ENCODE measurements around the gene FAM83G. TPM values are rescaled to one million over a fixed set of nuclear protein-coding genes. Genes with fewer than 3 reads are reported as not detected.
"Not testable (repeated sequence)": the region's sequence is repeated elsewhere in the genome, so short reads cannot be mapped to it uniquely, and the experiment has no call there.

Gene FAM83G
- total RNA-seq, 4 donors from 2014 or later = 1.0 to 10.7 (median 1.8) TPM

- intact Hi-C loops (cut with DNase I; ENCODE audit: low total_unique reads) = no loop called here
- no peaks in the 10 kb centered on the region for H3K9me3 ChIP-seq
- H3K36me3 ChIP-seq = no peaks in the 10 kb centered on the region
- no peak overlapping the region for H3K4me3 ChIP-seq
- H3K27me3 ChIP-seq = no peaks in the 10 kb centered on the region
- DNase-seq = no peak
- no peaks in the 10 kb centered on the region for H3K4me1 ChIP-seq
- H3K27ac ChIP-seq = no peak overlapping the region
- no peak for TF ChIP-seq POLR2A (IDR thresholded peaks at IDR 0.05)
- TF ChIP-seq, protein P1, sequence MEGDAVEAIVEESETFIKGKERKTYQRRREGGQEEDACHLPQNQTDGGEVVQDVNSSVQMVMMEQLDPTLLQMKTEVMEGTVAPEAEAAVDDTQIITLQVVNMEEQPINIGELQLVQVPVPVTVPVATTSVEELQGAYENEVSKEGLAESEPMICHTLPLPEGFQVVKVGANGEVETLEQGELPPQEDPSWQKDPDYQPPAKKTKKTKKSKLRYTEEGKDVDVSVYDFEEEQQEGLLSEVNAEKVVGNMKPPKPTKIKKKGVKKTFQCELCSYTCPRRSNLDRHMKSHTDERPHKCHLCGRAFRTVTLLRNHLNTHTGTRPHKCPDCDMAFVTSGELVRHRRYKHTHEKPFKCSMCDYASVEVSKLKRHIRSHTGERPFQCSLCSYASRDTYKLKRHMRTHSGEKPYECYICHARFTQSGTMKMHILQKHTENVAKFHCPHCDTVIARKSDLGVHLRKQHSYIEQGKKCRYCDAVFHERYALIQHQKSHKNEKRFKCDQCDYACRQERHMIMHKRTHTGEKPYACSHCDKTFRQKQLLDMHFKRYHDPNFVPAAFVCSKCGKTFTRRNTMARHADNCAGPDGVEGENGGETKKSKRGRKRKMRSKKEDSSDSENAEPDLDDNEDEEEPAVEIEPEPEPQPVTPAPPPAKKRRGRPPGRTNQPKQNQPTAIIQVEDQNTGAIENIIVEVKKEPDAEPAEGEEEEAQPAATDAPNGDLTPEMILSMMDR (IDR thresholded peaks at IDR 0.05) = no peak
Measured at GRCh38 chr17:19023209-19023999, 18.8 kb upstream of the FAM83G start.

- Histone ChIP-seq H3K27me3 (no peaks in the 10 kb centered on the region), H3K4me1 (no peaks in the 10 kb centered on the region), H3K9me3 (no peaks in the 10 kb centered on the region), H3K27ac (no peak overlapping the region), H3K36me3 (no peaks in the 10 kb centered on the region), H3K4me3 (no peak overlapping the region)
- TF ChIP-seq POLR2A (IDR thresholded peaks at IDR 0.05) = no peak
- TF ChIP-seq, protein P1 (IDR thresholded peaks at IDR 0.05) = no peak
- intact Hi-C loops (cut with DNase I; ENCODE audit: low total_unique reads) = no loop called here
- no peak for DNase-seq
Measured at GRCh38 chr17:19022747-19023146, 18.2 kb upstream of the FAM83G start.

DNA sequence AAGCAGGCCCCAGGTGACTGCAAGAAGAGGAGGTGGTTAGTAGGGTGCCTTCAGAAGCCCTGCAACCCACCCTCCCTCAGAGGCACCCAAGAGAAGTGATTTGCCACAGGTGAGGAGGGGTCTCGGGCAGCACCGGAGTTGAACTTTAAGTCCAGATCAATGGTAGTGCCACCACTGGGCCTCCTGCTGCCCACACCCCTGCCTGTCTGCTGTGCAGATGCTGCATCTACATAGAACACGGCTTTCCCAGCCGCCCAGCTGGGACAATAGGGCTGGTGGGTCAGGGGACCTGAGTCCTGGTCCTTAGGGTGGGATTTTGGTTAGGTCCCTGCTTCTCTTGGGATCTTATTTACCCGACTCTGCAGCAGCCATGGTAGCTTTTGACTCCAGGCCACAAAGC, 17.6 kb upstream of the FAM83G start:
- no peak for DNase-seq
- H3K4me3 ChIP-seq = no peak overlapping the region
- H3K27ac ChIP-seq = no peak overlapping the region
- no peaks in the 10 kb centered on the region for H3K4me1 ChIP-seq
- intact Hi-C loops (cut with DNase I; ENCODE audit: low total_unique reads) = no loop called here
- H3K36me3 ChIP-seq = no peaks in the 10 kb centered on the region
- H3K9me3 ChIP-seq = no peaks in the 10 kb centered on the region
- TF ChIP-seq, protein P1 (IDR thresholded peaks at IDR 0.05) = no peak
- TF ChIP-seq POLR2A (IDR thresholded peaks at IDR 0.05) = no peak
- H3K27me3 ChIP-seq = no peaks in the 10 kb centered on the region

DNA sequence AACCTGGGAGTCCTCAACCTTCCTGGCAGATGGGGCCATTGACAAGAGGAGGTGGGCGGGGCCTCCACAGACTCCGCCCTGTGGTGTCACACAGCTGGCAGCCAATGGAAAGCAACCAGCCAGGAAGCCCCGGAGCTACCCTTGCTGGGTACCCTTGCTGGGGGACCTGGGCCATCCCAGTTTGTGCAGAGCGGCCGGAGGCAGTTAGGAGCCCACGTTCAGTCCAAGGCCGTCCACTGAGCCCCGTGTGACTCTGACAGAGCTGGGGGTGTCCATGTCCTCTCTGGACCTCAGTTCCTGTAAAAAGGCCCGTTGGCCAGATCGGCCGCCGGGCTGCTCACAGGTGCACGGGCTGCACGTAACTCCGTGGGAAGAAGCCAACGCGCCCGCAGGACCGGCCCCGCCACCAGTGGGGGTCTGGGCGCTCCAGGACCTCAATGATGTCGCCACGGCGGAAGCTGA, 17.1 kb upstream of the FAM83G start:
- H3K36me3 ChIP-seq = no peaks in the 10 kb centered on the region
- DNase-seq = no peak
- no peak for TF ChIP-seq POLR2A (IDR thresholded peaks at IDR 0.05)
- TF ChIP-seq, protein P1 (IDR thresholded peaks at IDR 0.05) = no peak
- no peak overlapping the region for H3K27ac ChIP-seq
- H3K27me3 ChIP-seq = no peaks in the 10 kb centered on the region
- no peaks in the 10 kb centered on the region for H3K9me3 ChIP-seq
- no peaks in the 10 kb centered on the region for H3K4me1 ChIP-seq
- intact Hi-C loops (cut with DNase I; ENCODE audit: low total_unique reads) = no loop called here
- H3K4me3 ChIP-seq = no peak overlapping the region

DNA sequence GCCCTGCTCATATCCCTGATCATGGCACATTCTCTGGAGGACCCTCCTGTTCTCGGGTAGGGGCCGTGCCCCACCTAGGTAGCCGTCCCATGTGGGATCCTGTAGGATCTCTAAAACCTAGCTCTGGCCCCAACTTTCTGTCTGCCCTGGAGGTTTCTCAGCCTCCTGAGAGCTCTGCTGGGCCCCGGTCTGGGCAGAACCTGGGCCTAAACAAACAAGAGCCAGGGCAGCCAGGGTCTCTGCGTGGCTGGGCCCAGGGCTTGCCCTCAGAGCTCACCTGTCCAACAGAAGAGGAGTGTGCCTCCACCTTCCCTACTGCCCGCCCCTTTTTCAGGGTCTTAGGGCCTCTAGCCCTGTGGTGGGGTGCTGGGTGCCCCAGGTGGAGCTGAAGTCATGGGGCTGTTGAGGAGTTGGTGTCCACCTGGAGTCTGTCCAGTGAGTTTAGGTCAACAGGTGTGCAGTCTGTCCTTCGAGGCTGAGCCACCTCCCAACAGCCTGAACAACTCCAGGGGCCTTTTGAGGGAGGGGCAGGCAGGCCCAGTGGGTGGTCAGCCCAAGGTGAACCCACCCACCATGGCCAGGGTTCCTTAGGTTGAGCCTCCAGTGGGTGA, 16.6 kb upstream of the FAM83G start:
- H3K27ac ChIP-seq; H3K36me3 ChIP-seq; H3K4me3 ChIP-seq; H3K9me3 ChIP-seq; intact Hi-C loops (cut with DNase I; ENCODE audit: low total_unique reads); DNase-seq; H3K4me1 ChIP-seq; H3K27me3 ChIP-seq: not testable (repeated sequence)
